Type B pancreatic cell (in vitro differentiated cells): Measurements from ENCODE around the gene SLC66A2. TPM values are rescaled to one million over a fixed set of nuclear protein-coding genes. Genes with fewer than 3 reads are reported as not detected.

ENCODE experiments used
- DNase-seq: peaks from one replicate; pipeline ENCODE4 v3.0.0; 2021; ENCODE audit warnings: mixed read lengths; ENCODE audit not compliant: unreplicated experiment; ENCODE audit errors: extremely low spot score
- H3K27ac Mint-ChIP-seq: 2 replicates; pipeline ENCODE4 v1.8.0; 2021; ENCODE audit warnings: mild to moderate bottlenecking, mixed read lengths
- H3K27me3 Mint-ChIP-seq: 2 replicates; pipeline ENCODE4 v1.8.0; 2021; ENCODE audit warnings: mixed read lengths
- H3K36me3 Mint-ChIP-seq: 2 replicates; pipeline ENCODE4 v1.8.0; 2021; ENCODE audit warnings: mixed read lengths
- H3K4me1 Mint-ChIP-seq: one replicate; pipeline ENCODE4 v1.8.0; 2021; ENCODE audit warnings: mixed read lengths; ENCODE audit not compliant: unreplicated experiment
- H3K4me3 Mint-ChIP-seq: 2 replicates; pipeline ENCODE4 v1.8.0; 2021; ENCODE audit warnings: mild to moderate bottlenecking, mixed read lengths
- H3K9me3 Mint-ChIP-seq: 2 replicates; pipeline ENCODE4 v1.8.0; 2021; ENCODE audit warnings: mixed read lengths
- total RNA-seq: library from RNA; stranded (reverse); gene quantifications from 2 replicates; pipeline ENCODE4 v1.2.1, GENCODE V29; 2021; ENCODE audit warnings: low replicate concordance
- TF ChIP-seq, protein P1 (sequence below): fragments of 200-600 bp; sonication (generic); conservative IDR thresholded peaks from 2 replicates; pipeline ENCODE4 v1.5.0; 2021; ENCODE audit warnings: antibody characterized with exemption, mild to moderate bottlenecking

SLC66A2 gene
- total RNA-seq, 1 donor from 2014 or later, result 39.7 TPM

DNA sequence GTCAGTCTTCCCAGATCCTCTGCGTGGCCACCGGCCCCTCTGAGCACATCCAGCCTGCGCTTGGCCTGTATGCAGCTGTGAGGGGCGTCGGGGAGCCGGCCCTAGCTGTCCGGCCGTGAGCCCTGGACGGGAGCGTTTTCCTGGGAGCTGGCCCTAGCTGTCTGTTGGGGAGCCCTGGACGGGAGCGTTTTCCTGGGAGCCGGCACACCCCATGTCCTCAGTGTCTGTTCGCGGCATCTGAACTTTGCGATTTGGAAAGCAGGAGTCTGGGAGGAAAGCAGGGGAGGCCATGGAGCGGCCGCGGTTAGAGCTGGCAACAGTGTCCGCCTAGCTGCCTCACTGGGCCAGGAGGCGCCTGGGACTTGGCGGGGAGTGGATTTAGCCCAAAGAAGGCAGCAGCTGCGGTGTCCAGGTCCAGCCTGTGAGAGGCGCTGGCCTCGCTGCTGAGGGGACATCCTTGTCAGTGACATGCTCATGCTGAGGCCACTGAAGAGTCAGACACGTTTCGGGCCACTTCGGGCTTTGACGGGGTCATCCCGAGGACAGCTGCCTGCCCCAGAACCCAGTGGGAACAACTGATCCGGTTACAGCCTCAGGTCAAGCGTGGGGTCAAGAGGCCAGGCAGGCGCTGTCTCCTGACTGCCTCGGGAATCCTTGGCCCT lies 77.9 kb downstream of the SLC66A2 start:
- Mint-ChIP-seq H3K27ac (no peak overlapping the region), H3K4me3 (no peak overlapping the region), H3K27me3 (peaks cover 11% of the 10 kb centered on the region), H3K4me1 (peaks cover 4% of the 10 kb centered on the region), H3K36me3 (no peaks in the 10 kb centered on the region), H3K9me3 (no peaks in the 10 kb centered on the region)
- DNase-seq, result no peak
- TF ChIP-seq, protein P1, sequence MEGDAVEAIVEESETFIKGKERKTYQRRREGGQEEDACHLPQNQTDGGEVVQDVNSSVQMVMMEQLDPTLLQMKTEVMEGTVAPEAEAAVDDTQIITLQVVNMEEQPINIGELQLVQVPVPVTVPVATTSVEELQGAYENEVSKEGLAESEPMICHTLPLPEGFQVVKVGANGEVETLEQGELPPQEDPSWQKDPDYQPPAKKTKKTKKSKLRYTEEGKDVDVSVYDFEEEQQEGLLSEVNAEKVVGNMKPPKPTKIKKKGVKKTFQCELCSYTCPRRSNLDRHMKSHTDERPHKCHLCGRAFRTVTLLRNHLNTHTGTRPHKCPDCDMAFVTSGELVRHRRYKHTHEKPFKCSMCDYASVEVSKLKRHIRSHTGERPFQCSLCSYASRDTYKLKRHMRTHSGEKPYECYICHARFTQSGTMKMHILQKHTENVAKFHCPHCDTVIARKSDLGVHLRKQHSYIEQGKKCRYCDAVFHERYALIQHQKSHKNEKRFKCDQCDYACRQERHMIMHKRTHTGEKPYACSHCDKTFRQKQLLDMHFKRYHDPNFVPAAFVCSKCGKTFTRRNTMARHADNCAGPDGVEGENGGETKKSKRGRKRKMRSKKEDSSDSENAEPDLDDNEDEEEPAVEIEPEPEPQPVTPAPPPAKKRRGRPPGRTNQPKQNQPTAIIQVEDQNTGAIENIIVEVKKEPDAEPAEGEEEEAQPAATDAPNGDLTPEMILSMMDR, result no peak

DNA sequence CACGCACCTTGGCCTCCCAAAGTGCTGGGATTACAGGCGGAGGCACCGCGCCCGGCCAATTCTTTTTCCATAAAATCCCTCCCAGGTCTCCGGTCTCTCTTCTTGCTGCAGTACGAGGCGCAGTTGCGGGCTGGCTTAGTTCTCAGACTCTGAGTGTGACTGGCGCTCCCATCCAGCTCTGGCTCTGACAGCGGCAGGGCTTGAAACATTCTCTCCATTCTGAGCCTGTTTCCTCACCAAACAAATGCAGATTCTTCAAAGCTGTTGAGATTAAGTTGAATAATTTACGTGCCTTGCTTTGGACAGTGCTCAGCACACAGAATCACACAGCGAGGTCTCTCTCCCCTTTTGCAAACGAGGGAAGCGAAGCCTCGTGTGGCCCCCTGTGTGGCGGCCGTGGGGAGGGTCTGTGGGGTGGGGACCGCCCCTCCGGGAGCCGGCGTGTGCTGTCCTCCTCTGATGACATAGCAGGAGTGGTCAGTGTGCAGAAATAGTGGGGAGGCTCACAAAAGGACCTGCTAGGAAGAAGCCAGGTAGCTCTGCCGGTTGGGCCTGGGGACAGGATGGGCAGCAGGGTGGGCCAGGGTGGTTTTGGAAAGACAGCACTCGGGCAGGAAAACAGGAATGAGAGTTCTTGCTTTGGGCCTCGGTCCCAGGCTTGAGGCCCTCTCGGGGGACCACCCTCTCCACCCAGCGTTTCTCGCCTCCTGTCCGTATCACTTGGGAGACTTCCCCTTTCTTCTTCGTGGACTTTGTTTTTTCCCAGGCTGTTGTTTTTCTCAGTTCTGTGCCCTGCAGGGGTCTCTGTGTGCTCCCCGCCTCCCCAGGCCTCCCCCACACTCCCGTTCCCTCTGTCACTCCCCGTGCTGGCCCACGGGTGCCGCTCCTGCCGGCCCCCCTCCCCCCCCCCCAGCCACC lies 78.7 kb downstream of the SLC66A2 start:
- peaks cover 11% of the 10 kb centered on the region for H3K27me3 Mint-ChIP-seq
- no peaks in the 10 kb centered on the region for H3K36me3 Mint-ChIP-seq
- TF ChIP-seq, protein P1, result no peak
- no peak overlapping the region for H3K4me3 Mint-ChIP-seq
- no peak overlapping the region for H3K27ac Mint-ChIP-seq
- peaks cover 4% of the 10 kb centered on the region for H3K4me1 Mint-ChIP-seq
- DNase-seq, result no peak
- no peaks in the 10 kb centered on the region for H3K9me3 Mint-ChIP-seq

DNA sequence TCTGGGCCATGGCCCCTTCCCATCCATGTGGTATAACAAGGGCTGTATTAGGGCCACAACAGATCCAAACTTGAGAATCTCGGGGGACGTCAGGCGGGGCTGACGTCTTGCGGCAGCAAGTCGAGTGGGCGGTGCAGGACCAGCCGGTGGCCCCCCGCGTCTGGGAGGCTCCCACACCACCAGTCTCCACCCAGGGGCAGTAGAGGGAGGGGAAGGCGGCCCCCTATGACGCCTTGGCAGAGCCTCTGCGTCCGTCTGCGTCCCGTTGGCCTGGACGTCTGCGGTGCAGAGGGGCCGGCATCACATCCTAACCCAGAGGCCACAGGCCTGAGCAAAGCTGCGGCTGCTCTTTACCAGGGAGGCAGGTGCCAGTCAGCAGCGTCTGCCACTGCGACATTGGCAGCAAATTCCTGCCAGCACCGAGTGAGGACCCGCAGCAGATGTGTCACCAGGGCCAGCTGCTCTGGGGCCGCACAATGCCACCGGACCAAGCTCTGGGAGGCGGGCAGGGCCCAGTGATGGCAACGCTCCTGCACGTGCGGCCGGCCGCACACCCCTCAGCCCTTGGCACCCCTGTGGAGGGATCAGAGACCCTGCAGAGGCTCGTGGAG lies 79.9 kb downstream of the SLC66A2 start:
- no peak for DNase-seq
- TF ChIP-seq, protein P1, result no peak
- H3K4me3 Mint-ChIP-seq, result no peak overlapping the region

DNA sequence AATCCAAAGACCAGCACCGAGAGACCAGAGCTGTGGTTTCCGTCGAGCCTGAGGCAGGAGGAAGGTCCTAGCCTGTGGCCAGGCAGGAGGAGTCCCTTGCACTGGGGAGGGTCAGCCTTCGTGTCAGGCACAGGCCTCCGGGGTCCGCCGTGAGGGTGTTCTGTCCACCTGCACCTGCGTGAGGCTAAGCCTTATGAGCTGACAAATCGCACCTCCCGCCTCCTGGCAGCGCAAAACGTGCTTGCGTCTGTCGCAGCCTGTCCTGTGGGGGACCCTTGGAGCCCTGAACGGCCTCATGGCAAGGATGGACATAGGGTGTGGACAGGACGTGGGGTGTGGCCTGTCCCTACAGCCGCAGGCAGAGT lies 80.4 kb downstream of the SLC66A2 start:
- peaks cover 4% of the 10 kb centered on the region for H3K4me1 Mint-ChIP-seq
- peaks cover 7% of the 10 kb centered on the region for H3K27me3 Mint-ChIP-seq
- TF ChIP-seq, protein P1, result no peak
- DNase-seq, result peak; percentile 65
- no peaks in the 10 kb centered on the region for H3K36me3 Mint-ChIP-seq
- H3K27ac Mint-ChIP-seq, result no peak overlapping the region
- no peak overlapping the region for H3K4me3 Mint-ChIP-seq
- no peaks in the 10 kb centered on the region for H3K9me3 Mint-ChIP-seq

More for the DNA sequence above, 79.9 kb downstream of the SLC66A2 start:
- Mint-ChIP-seq H3K27me3 (peaks cover 7% of the 10 kb centered on the region), H3K36me3 (no peaks in the 10 kb centered on the region), H3K9me3 (no peaks in the 10 kb centered on the region), H3K4me1 (peaks cover 4% of the 10 kb centered on the region), H3K27ac (no peak overlapping the region)

DNA sequence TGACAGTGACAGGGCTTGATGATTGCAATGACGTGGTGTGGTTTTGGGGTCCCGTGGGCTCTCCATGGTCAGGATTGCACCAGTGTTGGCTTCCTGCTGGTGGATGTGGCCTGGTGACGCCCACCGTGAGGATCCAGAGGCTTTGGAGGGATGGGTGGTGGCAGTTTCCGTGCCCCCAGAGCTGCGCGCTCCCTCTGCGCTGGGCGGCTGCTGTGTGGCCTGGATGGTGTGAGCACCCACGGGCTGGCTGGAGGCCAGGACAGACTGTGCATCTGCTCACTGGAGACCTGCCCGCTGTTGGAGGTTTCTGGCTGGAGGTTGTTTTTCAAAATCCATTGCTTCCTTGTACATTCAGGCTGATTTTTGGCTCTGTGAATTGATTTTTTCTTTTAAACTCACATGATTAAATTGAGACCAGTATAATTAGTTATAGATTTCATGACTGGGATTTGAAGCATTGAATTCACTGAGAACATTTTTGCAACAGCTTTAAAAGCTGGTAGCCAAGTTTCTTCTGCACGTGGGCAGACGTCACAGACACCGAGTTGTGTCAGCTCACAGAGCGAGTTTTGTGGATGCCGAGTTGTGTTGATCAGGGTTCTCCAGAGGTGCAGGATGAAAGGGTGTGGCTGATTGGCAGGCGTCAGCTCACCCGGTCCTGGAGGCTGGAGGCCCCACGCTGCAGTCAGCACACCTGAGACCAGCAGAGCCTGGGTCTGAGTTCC lies 81.0 kb downstream of the SLC66A2 start:
- no peak overlapping the region for H3K4me3 Mint-ChIP-seq
- no peaks in the 10 kb centered on the region for H3K36me3 Mint-ChIP-seq
- no peak overlapping the region for H3K27ac Mint-ChIP-seq

More for the DNA sequence above, 81.0 kb downstream of the SLC66A2 start:
- no peaks in the 10 kb centered on the region for H3K9me3 Mint-ChIP-seq
- no peak for DNase-seq
- TF ChIP-seq, protein P1, result no peak
- peaks cover 4% of the 10 kb centered on the region for H3K4me1 Mint-ChIP-seq
- H3K27me3 Mint-ChIP-seq, result peaks cover 7% of the 10 kb centered on the region
